Astrocyte of the cerebellum (primary cell): ENCODE data around the gene SPEM2.

Source experiments
- DNase-seq: peaks from one replicate; pipeline ENCODE4 v3.0.0-alpha.2; 2011; ENCODE audit warnings: low read depth
- H3K4me3 ChIP-seq: 2 replicates; pipeline ENCODE4 v1.5.1; 2011; ENCODE audit warnings: mild to moderate bottlenecking, low read depth, low read length, moderate library complexity
- CTCF ChIP-seq: IDR thresholded peaks from 2 replicates; pipeline ENCODE4 v1.5.1; 2012; ENCODE audit warnings: low read length, low read depth, moderate library complexity, mild to moderate bottlenecking; ENCODE audit errors: missing control alignments
- in situ Hi-C: cut with HindIII; loops from 2 replicates; pipeline ENCODE4 v1.10.0; 2017; ENCODE audit warnings: low sequenced_read_pairs

The SPEM2 gene

GRCh38 chr17:7435676-7436555 is 10.5 kb downstream of the SPEM2 start:
- peak overlapping the region; percentile 39 for H3K4me3 ChIP-seq
- in situ Hi-C loops: no loop called here
- DNase-seq: no peak
- TF ChIP-seq CTCF: no peak

- DNase-seq: peak; percentile 23
- TF ChIP-seq CTCF: peak; percentile 66
- H3K4me3 ChIP-seq: peak overlapping the region; percentile 19
- in situ Hi-C loops: no loop called here
These were observed 11.3 kb downstream of the SPEM2 start for GRCh38 chr17:7436556-7437368.

- peak overlapping the region; percentile 19 for H3K4me3 ChIP-seq
- in situ Hi-C loops: no loop called here
- TF ChIP-seq CTCF: no peak
- no peak for DNase-seq
These were observed 12.0 kb downstream of the SPEM2 start for GRCh38 chr17:7437369-7437863.

- in situ Hi-C loops: no loop called here
- no peak for TF ChIP-seq CTCF
- peak overlapping the region; percentile 22 for H3K4me3 ChIP-seq
These were observed 12.7 kb downstream of the SPEM2 start for GRCh38 chr17:7437950-7438614.

GRCh38 chr17:7438656-7439460 is 13.4 kb downstream of the SPEM2 start:
- no peak overlapping the region for H3K4me3 ChIP-seq
- DNase-seq: no peak
- in situ Hi-C loops: no loop called here
- no peak for TF ChIP-seq CTCF

More at GRCh38 chr17:7437950-7438614, 12.7 kb downstream of the SPEM2 start:
- no peak for DNase-seq
